ENCODE measurements around the gene SPATC1L.

Gene SPATC1L

DNA sequence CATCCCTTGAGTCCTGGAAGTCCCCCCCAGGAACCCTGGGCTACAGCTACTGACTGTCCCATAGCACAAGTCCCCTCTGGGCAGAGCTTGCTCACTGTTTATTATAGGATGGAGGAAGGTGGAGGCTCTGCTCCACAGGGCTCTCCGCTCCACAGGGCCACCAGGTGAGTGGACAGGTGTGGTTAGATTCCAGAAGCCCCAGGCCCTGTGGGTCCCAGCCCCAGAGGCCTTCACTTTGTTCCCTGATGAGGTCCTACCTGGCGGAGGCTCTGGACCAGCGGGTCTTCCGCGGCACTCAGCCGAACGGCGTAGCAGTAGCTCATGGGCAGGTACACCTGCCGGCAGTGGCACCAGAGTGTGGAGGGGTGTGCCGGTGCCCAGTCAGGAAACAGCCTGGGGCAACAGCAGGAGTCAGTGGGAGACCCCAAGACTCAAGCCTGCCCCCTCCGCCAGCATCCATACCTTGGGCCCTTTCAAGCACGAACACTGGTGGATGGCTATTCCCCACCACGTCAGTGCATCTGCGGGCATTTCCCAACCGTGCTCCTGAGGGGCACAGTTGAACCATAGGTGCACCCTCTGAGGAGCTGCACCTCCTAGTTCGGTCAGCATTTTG is 32.0 kb upstream of the SPATC1L start:
- Histone ChIP-seq H3K4me1 (ENCODE audit: insufficient read depth, low read length, severe bottlenecking) (no peaks in the 10 kb centered on the region), H3K36me3 (ENCODE audit: insufficient read depth, low read length) (peaks cover 72% of the 10 kb centered on the region)

DNA sequence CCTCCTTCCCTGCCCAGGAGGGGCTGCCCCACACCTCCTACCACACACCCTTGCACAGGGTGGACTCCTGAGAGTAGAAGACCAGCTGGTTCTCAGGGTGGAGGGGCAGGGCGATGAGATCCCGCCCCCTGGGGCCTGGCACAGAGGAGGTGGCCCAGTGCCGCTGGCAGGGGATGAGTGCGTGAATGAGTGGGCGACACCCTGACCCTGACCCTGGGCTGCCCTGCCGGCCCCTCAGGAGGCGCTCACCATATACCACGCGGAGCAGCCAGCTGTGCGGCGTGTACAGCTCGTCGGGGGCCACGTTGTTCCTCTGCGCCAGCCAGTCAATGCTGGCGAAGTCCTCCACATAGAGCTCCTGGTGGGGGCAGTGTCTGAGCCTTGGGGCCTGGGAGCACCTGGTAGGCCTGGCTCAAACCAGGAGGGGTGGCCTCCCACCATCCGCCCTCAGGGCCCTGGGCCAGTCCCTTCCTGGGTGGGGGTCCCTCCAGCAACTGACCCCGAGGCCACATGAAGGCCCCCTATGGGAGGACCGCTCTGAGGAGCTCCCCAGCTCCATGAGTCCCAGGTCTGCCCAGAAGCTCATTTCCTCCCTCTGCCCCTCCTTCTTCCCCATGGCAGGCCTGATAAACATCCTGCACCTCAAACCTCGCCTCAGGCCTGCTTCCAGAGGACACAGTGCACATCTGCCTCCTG is 31.3 kb upstream of the SPATC1L start:
- no peaks in the 10 kb centered on the region for H3K9me2 ChIP-seq (ENCODE audit: low read depth, low read length)
- H3K4me3 ChIP-seq (ENCODE audit: low read depth, low read length, poor library complexity, severe bottlenecking), result no peak overlapping the region
- H3K79me2 ChIP-seq (ENCODE audit: insufficient read depth, low read length), result no peaks in the 10 kb centered on the region
- H2AFZ ChIP-seq (ENCODE audit: low read length), result no peak overlapping the region
- H3K4me1 ChIP-seq (ENCODE audit: insufficient read depth, low read length, severe bottlenecking), result no peaks in the 10 kb centered on the region
- H3K27me3 ChIP-seq (ENCODE audit: insufficient read depth, low read length), result no peaks in the 10 kb centered on the region
- peaks cover 70% of the 10 kb centered on the region for H3K36me3 ChIP-seq (ENCODE audit: insufficient read depth, low read length)
- no peaks in the 10 kb centered on the region for H3K9me3 ChIP-seq (ENCODE audit: low read length)
- H3K27ac ChIP-seq (ENCODE audit: low read depth, low read length, poor library complexity, severe bottlenecking), result no peak overlapping the region
- no peak overlapping the region for H3K4me2 ChIP-seq (ENCODE audit: low read length)
- no peaks in the 10 kb centered on the region for H3F3A ChIP-seq (ENCODE audit: insufficient read depth, low read length)
- no peak overlapping the region for H3K9ac ChIP-seq (ENCODE audit: low read length)
- no peaks in the 10 kb centered on the region for H4K20me1 ChIP-seq (ENCODE audit: insufficient read depth, low read length)
- no peak for TF ChIP-seq EZH2 (IDR thresholded peaks at IDR 0.05; ENCODE audit: borderline replicate concordance, low read length)
- TF ChIP-seq, protein P1, sequence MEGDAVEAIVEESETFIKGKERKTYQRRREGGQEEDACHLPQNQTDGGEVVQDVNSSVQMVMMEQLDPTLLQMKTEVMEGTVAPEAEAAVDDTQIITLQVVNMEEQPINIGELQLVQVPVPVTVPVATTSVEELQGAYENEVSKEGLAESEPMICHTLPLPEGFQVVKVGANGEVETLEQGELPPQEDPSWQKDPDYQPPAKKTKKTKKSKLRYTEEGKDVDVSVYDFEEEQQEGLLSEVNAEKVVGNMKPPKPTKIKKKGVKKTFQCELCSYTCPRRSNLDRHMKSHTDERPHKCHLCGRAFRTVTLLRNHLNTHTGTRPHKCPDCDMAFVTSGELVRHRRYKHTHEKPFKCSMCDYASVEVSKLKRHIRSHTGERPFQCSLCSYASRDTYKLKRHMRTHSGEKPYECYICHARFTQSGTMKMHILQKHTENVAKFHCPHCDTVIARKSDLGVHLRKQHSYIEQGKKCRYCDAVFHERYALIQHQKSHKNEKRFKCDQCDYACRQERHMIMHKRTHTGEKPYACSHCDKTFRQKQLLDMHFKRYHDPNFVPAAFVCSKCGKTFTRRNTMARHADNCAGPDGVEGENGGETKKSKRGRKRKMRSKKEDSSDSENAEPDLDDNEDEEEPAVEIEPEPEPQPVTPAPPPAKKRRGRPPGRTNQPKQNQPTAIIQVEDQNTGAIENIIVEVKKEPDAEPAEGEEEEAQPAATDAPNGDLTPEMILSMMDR (IDR thresholded peaks at IDR 0.05; ENCODE audit: low read length), result no peak

More for the DNA sequence above, 32.0 kb upstream of the SPATC1L start:
- H3K9me2 ChIP-seq (ENCODE audit: low read depth, low read length), result no peaks in the 10 kb centered on the region
- no peaks in the 10 kb centered on the region for H3K9me3 ChIP-seq (ENCODE audit: low read length)
- no peak overlapping the region for H3K4me3 ChIP-seq (ENCODE audit: low read depth, low read length, poor library complexity, severe bottlenecking)
- no peaks in the 10 kb centered on the region for H3K27me3 ChIP-seq (ENCODE audit: insufficient read depth, low read length)
- no peaks in the 10 kb centered on the region for H4K20me1 ChIP-seq (ENCODE audit: insufficient read depth, low read length)
- no peak overlapping the region for H3K27ac ChIP-seq (ENCODE audit: low read depth, low read length, poor library complexity, severe bottlenecking)
- no peak overlapping the region for H3K9ac ChIP-seq (ENCODE audit: low read length)
- H2AFZ ChIP-seq (ENCODE audit: low read length), result no peak overlapping the region
- H3K4me2 ChIP-seq (ENCODE audit: low read length), result no peak overlapping the region
- TF ChIP-seq, protein P1 (IDR thresholded peaks at IDR 0.05; ENCODE audit: low read length), result no peak
- TF ChIP-seq EZH2 (IDR thresholded peaks at IDR 0.05; ENCODE audit: borderline replicate concordance, low read length), result no peak
- H3K79me2 ChIP-seq (ENCODE audit: insufficient read depth, low read length), result no peaks in the 10 kb centered on the region
- no peaks in the 10 kb centered on the region for H3F3A ChIP-seq (ENCODE audit: insufficient read depth, low read length)

DNA sequence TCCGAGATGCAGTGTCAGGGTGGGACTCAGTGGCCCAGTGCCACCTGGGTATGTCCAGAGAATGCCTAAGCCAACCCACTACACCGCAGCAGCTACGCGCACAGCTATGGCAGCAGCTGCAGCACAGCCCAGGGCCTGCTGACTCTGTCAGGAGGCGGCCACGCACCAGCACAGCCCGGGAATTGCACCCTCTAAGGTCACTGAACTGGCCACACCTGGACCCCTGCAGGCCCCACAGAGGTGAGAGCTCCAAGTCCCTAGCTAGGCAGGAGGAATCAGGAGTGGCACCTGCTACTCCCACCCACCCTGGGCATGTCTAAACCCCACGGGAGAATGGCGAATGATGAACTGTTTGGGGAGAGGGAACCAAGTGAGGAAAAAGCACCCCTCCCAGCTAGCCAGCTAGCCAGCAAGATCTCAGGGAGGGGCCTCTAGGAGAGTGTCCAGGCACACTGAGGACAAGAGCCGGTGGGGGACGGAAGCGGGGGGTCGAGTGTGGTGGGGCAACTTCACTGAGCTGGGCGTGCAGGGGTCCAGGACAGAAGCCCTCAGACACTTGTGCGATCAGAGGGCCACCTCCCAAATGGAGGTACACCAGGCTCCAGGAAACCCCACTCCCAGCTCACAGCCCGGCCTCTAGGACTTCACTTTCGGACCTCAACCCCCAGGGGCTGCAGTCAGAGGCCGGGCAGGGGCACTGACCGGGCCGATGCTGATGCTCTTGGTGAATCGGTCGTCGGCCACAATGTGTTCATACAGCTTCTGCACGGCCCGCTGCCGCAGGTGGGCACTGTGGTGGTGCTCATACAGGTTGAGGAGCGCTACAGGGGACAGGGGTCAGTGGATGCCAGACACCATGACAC is 30.4 kb upstream of the SPATC1L start:
- Histone ChIP-seq H3K27me3 (ENCODE audit: insufficient read depth, low read length) (no peaks in the 10 kb centered on the region), H3K4me3 (ENCODE audit: low read depth, low read length, poor library complexity, severe bottlenecking) (no peak overlapping the region), H3K4me1 (ENCODE audit: insufficient read depth, low read length, severe bottlenecking) (no peaks in the 10 kb centered on the region), H3F3A (ENCODE audit: insufficient read depth, low read length) (no peaks in the 10 kb centered on the region), H2AFZ (ENCODE audit: low read length) (no peak overlapping the region), H3K9ac (ENCODE audit: low read length) (no peak overlapping the region), H3K79me2 (ENCODE audit: insufficient read depth, low read length) (no peaks in the 10 kb centered on the region), H3K4me2 (ENCODE audit: low read length) (no peak overlapping the region), H4K20me1 (ENCODE audit: insufficient read depth, low read length) (no peaks in the 10 kb centered on the region), H3K27ac (ENCODE audit: low read depth, low read length, poor library complexity, severe bottlenecking) (no peak overlapping the region), H3K9me3 (ENCODE audit: low read length) (no peaks in the 10 kb centered on the region), H3K9me2 (ENCODE audit: low read depth, low read length) (no peaks in the 10 kb centered on the region), H3K36me3 (ENCODE audit: insufficient read depth, low read length) (peaks cover 65% of the 10 kb centered on the region)
- TF ChIP-seq, protein P1 (IDR thresholded peaks at IDR 0.05; ENCODE audit: low read length), result no peak
- TF ChIP-seq EZH2 (IDR thresholded peaks at IDR 0.05; ENCODE audit: borderline replicate concordance, low read length), result no peak

Measured in OCI-LY1 (cell line).